ENCODE measurements around the gene NGLY1. TPM values are rescaled to one million over a fixed set of nuclear protein-coding genes. Genes with fewer than 3 reads are reported as not detected.

The NGLY1 gene
- total RNA-seq, 2 experiments from 2014 or later: 88.1 to 142 TPM

DNA sequence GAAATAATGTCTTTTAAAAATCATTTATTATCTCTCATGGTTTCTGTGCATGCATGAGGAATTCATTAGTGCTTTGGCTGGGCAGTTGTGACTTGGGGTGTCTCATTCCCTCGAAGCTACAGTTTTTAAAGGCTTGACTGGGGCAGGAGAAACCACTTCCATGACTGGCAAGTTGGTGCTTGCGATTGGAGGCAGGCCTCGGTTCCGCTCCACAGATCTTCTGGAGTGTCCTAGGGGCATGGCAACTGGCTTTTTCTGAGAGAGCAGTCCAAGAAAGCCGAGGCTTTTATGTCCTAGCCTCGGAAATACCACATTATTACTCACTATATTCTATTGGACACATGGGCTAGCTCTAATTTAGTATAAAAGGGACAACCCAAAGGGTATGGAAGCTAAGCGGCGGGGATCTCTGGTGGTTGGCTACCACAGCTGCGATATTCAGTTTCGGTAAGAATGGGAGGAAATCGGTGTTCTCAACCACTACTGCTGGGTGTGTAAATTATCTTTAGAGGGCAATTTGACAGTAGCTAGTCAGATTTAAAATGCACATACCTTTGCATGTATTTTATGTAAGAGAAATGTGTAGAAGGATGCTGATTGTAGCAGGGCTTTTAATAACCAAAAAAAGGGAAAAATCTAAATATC lies 69.8 kb downstream of the NGLY1 start:
- Histone ChIP-seq H4K20me1 (ENCODE audit: insufficient read depth, low read length) (no peaks in the 10 kb centered on the region), H3K4me3 (ENCODE audit: low read depth, low read length, poor library complexity, severe bottlenecking) (no peak overlapping the region), H3K4me1 (ENCODE audit: insufficient read depth, low read length, poor library complexity, severe bottlenecking) (no peaks in the 10 kb centered on the region), H3K79me2 (ENCODE audit: insufficient read depth, low read depth, low read length) (no peaks in the 10 kb centered on the region), H3K27ac (ENCODE audit: low read depth, low read length, poor library complexity, severe bottlenecking) (no peak overlapping the region), H3K36me3 (ENCODE audit: insufficient read depth, low read length) (peaks cover 16% of the 10 kb centered on the region), H3K9me2 (ENCODE audit: insufficient read depth, low read length) (no peaks in the 10 kb centered on the region), H3K4me2 (ENCODE audit: low read length) (no peak overlapping the region), H3K9me3 (ENCODE audit: low read length) (no peaks in the 10 kb centered on the region), H2AFZ (ENCODE audit: low read length) (no peak overlapping the region)
- ChIA-PET CTCF (ENCODE audit: unreplicated experiment) (no interaction called here), POLR2A (no interaction called here)
- no peak for DNase-seq (ENCODE audit: low spot score)
- no peak for TF ChIP-seq EZH2phosphoT487 (IDR thresholded peaks at IDR 0.05; ENCODE audit: borderline replicate concordance, low read depth, low read length)
- TF ChIP-seq, protein P1, sequence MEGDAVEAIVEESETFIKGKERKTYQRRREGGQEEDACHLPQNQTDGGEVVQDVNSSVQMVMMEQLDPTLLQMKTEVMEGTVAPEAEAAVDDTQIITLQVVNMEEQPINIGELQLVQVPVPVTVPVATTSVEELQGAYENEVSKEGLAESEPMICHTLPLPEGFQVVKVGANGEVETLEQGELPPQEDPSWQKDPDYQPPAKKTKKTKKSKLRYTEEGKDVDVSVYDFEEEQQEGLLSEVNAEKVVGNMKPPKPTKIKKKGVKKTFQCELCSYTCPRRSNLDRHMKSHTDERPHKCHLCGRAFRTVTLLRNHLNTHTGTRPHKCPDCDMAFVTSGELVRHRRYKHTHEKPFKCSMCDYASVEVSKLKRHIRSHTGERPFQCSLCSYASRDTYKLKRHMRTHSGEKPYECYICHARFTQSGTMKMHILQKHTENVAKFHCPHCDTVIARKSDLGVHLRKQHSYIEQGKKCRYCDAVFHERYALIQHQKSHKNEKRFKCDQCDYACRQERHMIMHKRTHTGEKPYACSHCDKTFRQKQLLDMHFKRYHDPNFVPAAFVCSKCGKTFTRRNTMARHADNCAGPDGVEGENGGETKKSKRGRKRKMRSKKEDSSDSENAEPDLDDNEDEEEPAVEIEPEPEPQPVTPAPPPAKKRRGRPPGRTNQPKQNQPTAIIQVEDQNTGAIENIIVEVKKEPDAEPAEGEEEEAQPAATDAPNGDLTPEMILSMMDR (conservative IDR thresholded peaks at IDR 0.05; ENCODE audit: low read length): no peak
- intact Hi-C loops (cut with micrococcal nuclease; ENCODE audit: unreplicated experiment): no loop called here
- no TSS peak for BruUV-seq (replicated peaks)

DNA sequence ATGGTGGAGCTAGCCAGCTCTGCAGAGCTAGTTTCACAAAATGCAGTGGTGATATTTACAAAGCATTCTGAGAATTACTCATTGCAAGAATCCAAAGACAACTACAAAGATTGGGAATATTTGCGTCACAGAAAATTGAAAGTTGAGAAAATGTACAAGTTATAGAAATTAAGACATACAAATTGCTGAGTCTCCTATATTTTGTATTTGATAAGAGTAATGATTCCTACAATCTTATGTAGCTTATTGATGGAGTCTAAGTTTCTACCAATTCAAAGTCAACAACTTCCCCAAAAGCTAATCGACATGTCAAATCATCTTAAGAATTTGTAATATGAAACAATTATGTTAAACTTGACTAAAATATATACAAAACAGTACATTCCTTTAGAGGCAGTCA lies 72.2 kb downstream of the NGLY1 start:
- H3K4me2 ChIP-seq (ENCODE audit: low read length): no peak overlapping the region
- ChIA-PET CTCF (ENCODE audit: unreplicated experiment) (no interaction called here), POLR2A (interaction anchor here (1.0 to 3.1 kb wide), 2 partner anchors 10 to 45 kb away, joined by 3 to 9 read pairs; no protein-coding TSS in a partner anchor)
- intact Hi-C loops (cut with micrococcal nuclease; ENCODE audit: unreplicated experiment): no loop called here
- no peak overlapping the region for H3K27ac ChIP-seq (ENCODE audit: low read depth, low read length, poor library complexity, severe bottlenecking)
- H3K9me3 ChIP-seq (ENCODE audit: low read length): no peaks in the 10 kb centered on the region
- TF ChIP-seq, protein P1 (conservative IDR thresholded peaks at IDR 0.05; ENCODE audit: low read length): no peak
- TF ChIP-seq EZH2phosphoT487 (IDR thresholded peaks at IDR 0.05; ENCODE audit: borderline replicate concordance, low read depth, low read length): no peak
- H4K20me1 ChIP-seq (ENCODE audit: insufficient read depth, low read length): no peaks in the 10 kb centered on the region
- H2AFZ ChIP-seq (ENCODE audit: low read length): no peak overlapping the region
- no peaks in the 10 kb centered on the region for H3K9me2 ChIP-seq (ENCODE audit: insufficient read depth, low read length)
- H3K4me3 ChIP-seq (ENCODE audit: low read depth, low read length, poor library complexity, severe bottlenecking): no peak overlapping the region
- H3K4me1 ChIP-seq (ENCODE audit: insufficient read depth, low read length, poor library complexity, severe bottlenecking): no peaks in the 10 kb centered on the region
- H3K79me2 ChIP-seq (ENCODE audit: insufficient read depth, low read depth, low read length): no peaks in the 10 kb centered on the region
- DNase-seq (ENCODE audit: low spot score): no peak
- BruUV-seq (replicated peaks): no TSS peak
- no peaks in the 10 kb centered on the region for H3K36me3 ChIP-seq (ENCODE audit: insufficient read depth, low read length)

DNA sequence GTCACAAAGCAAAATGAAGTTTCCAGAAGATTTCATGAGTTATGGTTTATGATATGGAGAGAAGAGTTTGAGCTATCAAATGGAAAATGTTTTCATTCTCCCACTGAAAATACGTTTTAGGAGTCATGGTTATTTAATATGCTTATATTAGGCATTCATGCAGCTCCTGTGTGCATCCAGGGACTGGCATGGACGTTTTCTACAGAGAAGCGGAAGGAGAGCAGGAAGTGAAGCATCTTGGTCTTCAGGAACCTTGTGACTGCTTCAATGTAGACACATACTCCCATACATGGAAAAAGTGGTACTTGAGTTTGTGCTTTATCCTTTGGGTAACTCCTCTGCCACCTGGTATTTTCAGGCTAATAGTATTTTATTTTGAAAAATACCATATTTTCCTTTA lies 75.2 kb downstream of the NGLY1 start:
- ChIA-PET CTCF (ENCODE audit: unreplicated experiment) (no interaction called here), POLR2A (interaction anchor here (1.7 kb wide), 1 partner anchor 40 kb away, joined by 4 read pairs; no protein-coding TSS in a partner anchor)
- no peaks in the 10 kb centered on the region for H3K79me2 ChIP-seq (ENCODE audit: insufficient read depth, low read depth, low read length)
- no TSS peak for BruUV-seq (replicated peaks)
- H3K9me3 ChIP-seq (ENCODE audit: low read length): no peaks in the 10 kb centered on the region
- H3K9me2 ChIP-seq (ENCODE audit: insufficient read depth, low read length): no peaks in the 10 kb centered on the region
- H3K4me3 ChIP-seq (ENCODE audit: low read depth, low read length, poor library complexity, severe bottlenecking): no peak overlapping the region
- no peaks in the 10 kb centered on the region for H3K36me3 ChIP-seq (ENCODE audit: insufficient read depth, low read length)
- TF ChIP-seq EZH2phosphoT487 (IDR thresholded peaks at IDR 0.05; ENCODE audit: borderline replicate concordance, low read depth, low read length): no peak
- TF ChIP-seq, protein P1 (conservative IDR thresholded peaks at IDR 0.05; ENCODE audit: low read length): no peak
- H3K4me1 ChIP-seq (ENCODE audit: insufficient read depth, low read length, poor library complexity, severe bottlenecking): no peaks in the 10 kb centered on the region
- H3K27ac ChIP-seq (ENCODE audit: low read depth, low read length, poor library complexity, severe bottlenecking): no peak overlapping the region
- H3K4me2 ChIP-seq (ENCODE audit: low read length): no peak overlapping the region
- no peaks in the 10 kb centered on the region for H4K20me1 ChIP-seq (ENCODE audit: insufficient read depth, low read length)
- intact Hi-C loops (cut with micrococcal nuclease; ENCODE audit: unreplicated experiment): no loop called here
- H2AFZ ChIP-seq (ENCODE audit: low read length): no peak overlapping the region
- DNase-seq (ENCODE audit: low spot score): no peak
